Heart left ventricle (tissue), 16 donors: ENCODE measurements around the gene CSNK1D. TPM values are rescaled to one million over a fixed set of nuclear protein-coding genes. Genes with fewer than 3 reads are reported as not detected.

Experiments used
- ATAC-seq, 4 donors: fragments of 200-7000 bp; cut with Tn5 transposase; one replicate each; pipeline ENCODE4 v1.9.1; 2020 to 2022; ENCODE audit warnings: moderate library complexity in 4 of 4, mild to moderate bottlenecking in 3 of 4, moderate number of reproducible peaks in 1 of 4
- DNase-seq, 5 donors: peaks; one replicate each; pipeline ENCODE4 v3.0.0-alpha.2; 2020
- H3K27ac ChIP-seq, 12 donors: fragments of 200-600 bp; sonication (generic) in 4 of 12; one replicate each; pipeline versions ENCODE4 v1.5.0 to v1.8.0; 2016 to 2022; ENCODE audit warnings: mild to moderate bottlenecking in 2 of 12
- H3K27me3 ChIP-seq, 9 donors: fragments of 200-600 bp; sonication (generic) in 2 of 9; one replicate each; pipeline versions ENCODE4 v1.5.1 to v1.8.0; 2016 to 2022; ENCODE audit warnings: mild to moderate bottlenecking in 3 of 9
- H3K36me3 ChIP-seq, 9 donors: fragments of 200-600 bp; sonication (generic) in 2 of 9; one replicate each; pipeline versions ENCODE4 v1.5.0 to v1.8.0; 2018 to 2022; ENCODE audit warnings: mild to moderate bottlenecking in 2 of 9
- H3K4me1 ChIP-seq, 12 donors: fragments of 200-600 bp; sonication (generic) in 4 of 12; one replicate each; pipeline versions ENCODE4 v1.5.0 to v1.8.0; 2016 to 2022; ENCODE audit warnings: mild to moderate bottlenecking in 3 of 12
- H3K4me3 ChIP-seq, 12 donors: fragments of 200-600 bp; sonication (generic) in 4 of 12; one replicate each; pipeline versions ENCODE4 v1.5.0 to v1.8.0; 2017 to 2022; ENCODE audit warnings: mild to moderate bottlenecking in 9 of 12, moderate library complexity in 4 of 12
- H3K9me3 ChIP-seq, 12 donors: fragments of 200-600 bp; sonication (generic) in 4 of 12; one replicate each; pipeline versions ENCODE4 v1.5.0 to v1.8.0; 2016 to 2022; ENCODE audit warnings: mild to moderate bottlenecking in 1 of 12
- POLR2A ChIP-seq, 2 donors: fragments of 450-650 bp; IDR thresholded peaks; one replicate each; pipeline ENCODE4 v1.6.1; 2017; ENCODE audit warnings: antibody characterized with exemption in 2 of 2, mild to moderate bottlenecking in 2 of 2, moderate library complexity in 2 of 2
- WGBS, 4 donors: extraction: QIAGEN DNeasy Blood & Tissue Kit in 2 of 4; methylation state at CpG; one replicate each; pipeline versions ENCODE4 v1.1.5 to v1.1.7; 2013 to 2018; 5-methylcytosine and 5-hydroxymethylcytosine counted together
- intact Hi-C, 10 donors: fragments of 100-400 bp; cut with DNase I; formaldehyde crosslinking; loops; one replicate each; pipeline versions ENCODE4 v1.11.1 to v1.14.2; 2022
- polyA plus RNA-seq, 2 donors: library from polyadenylated mRNA; stranded (reverse); fragments of 200-250 nt; gene quantifications; one replicate each; pipeline ENCODE4 v1.2.3, GENCODE V29; 2013
- total RNA-seq, 9 donors: library from RNA; depleted of rRNA in 2 of 9; stranded (reverse); fragments of >200 nt in 2 of 9; fragmentation: NEBNext Ultra II Directional in 3 of 9; extraction: Animal tissue kit (Norgen Biotek cat#: 25700) in 3 of 9; gene quantifications; one replicate each; pipeline versions ENCODE4 v1.1.0 to v1.2.4, GENCODE V29; 2016 to 2023
- TF ChIP-seq, protein P1 (sequence below), 12 donors: fragments of 200-600 bp; sonication (generic) in 4 of 12; IDR thresholded peaks; one replicate each; pipeline versions ENCODE4 v1.5.0 to v1.8.0; 2018 to 2022; ENCODE audit warnings: antibody characterized with exemption in 12 of 12, mild to moderate bottlenecking in 5 of 12
- donor health status: ischemic (EF 13 %, LVEDD 7.1; RV severe dilation, severe dysfunction).
- donor health status: healthy with polysubstance abuse.
- donor health status: DM: no; HTN: yes; CAD: no.
- donor health status: DM: no; HTN: no; CAD: no.
- donor health status: ischemic (EF 25% LVEDD 6.9; RV normal size, moderate dysfunction).
- donor health status: ischemic (EF 25% LVEDD 5.7; RV mildly dilated, moderate dysfunction).
- donor health status: healthy.
- donor health status: DM: yes; HTN: yes; CAD: no.
- donor health status: ischemic (EF 35%, LVEDD 5.7; RV mildly dilated, moderate dysfunction).
- donor health status: nonischemic (EF 11% LVEDD 7.7; RV severe dilation, severe dysfunction).
- donor health status: DM: yes; HTN: yes; CAD: no.
- donor health status: PGD.
- donor health status: ischemic (EF 29% LVEDD 5.4; RV normal size, mild dysfunction).
- donor health status: nonischemic (EF 23%, LVEDD 6.1; RV moderate dilation, normal function).

Gene CSNK1D
- total and polyA plus RNA-seq, 11 donors: 38.4 to 88.1 (median 66.1) TPM

DNA sequence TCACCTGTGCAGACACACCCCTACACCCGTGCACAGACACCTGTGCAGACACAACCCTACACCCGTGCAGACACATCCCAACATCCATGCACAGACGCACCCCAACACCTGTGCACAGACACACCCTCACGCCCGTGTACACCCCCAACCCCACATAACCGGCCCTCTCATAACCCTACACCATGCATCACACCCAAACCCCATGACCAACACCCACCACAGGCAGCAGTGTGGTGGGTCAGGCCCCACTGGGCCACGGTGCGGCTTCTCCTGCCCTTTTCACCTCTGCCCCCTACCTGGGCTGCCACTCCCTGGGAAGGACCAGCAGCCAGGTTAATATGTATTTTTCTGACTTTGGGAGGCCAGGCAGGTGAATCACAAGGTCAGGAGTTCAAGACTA is 48.8 kb downstream of the CSNK1D start:
- Histone ChIP-seq H3K36me3 (no peaks in the 10 kb centered on the region), H3K4me1 (peaks cover 0 to 36% (median 14%) of the 10 kb centered on the region in 12 donors), H3K4me3 (no peak overlapping the region), H3K9me3 (no peaks in the 10 kb centered on the region), H3K27ac (no peak overlapping the region), H3K27me3 (peaks cover 0 to 6% (median 0%) of the 10 kb centered on the region in 9 donors)
- intact Hi-C loops: no loop called here
- TF ChIP-seq, protein P1, sequence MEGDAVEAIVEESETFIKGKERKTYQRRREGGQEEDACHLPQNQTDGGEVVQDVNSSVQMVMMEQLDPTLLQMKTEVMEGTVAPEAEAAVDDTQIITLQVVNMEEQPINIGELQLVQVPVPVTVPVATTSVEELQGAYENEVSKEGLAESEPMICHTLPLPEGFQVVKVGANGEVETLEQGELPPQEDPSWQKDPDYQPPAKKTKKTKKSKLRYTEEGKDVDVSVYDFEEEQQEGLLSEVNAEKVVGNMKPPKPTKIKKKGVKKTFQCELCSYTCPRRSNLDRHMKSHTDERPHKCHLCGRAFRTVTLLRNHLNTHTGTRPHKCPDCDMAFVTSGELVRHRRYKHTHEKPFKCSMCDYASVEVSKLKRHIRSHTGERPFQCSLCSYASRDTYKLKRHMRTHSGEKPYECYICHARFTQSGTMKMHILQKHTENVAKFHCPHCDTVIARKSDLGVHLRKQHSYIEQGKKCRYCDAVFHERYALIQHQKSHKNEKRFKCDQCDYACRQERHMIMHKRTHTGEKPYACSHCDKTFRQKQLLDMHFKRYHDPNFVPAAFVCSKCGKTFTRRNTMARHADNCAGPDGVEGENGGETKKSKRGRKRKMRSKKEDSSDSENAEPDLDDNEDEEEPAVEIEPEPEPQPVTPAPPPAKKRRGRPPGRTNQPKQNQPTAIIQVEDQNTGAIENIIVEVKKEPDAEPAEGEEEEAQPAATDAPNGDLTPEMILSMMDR (IDR thresholded peaks at IDR 0.05): no peak
- no peak for TF ChIP-seq POLR2A (IDR thresholded peaks at IDR 0.05)
- DNase-seq (no peak), ATAC-seq (no peak)
- 82 to 87% (median 84%) methylated on average over 8 of the region's 8 CpGs for WGBS, 4 donors

DNA sequence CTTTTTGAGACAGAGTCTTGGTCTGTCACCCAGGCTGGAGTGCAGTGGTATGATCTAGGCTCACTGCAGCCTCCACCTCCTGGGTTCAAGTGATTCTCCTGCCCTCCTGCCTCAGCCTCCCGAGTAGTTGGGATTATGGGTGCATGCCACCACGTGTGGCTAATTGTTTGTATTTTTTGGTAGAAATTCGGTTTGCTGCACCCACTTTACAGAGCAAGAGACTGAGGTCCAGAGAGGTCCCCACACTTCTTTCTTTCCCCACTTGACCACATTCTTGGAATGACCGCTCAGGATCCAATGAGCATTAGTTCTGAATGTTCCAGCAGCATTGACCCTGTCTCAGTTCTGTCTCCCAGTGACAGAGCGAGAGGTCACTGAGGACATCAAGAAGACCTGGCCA is 50.0 kb downstream of the CSNK1D start:
- Histone ChIP-seq H3K36me3 (no peaks in the 10 kb centered on the region), H3K4me1 (peaks cover 0 to 25% (median 10%) of the 10 kb centered on the region in 12 donors), H3K9me3 (no peaks in the 10 kb centered on the region), H3K27ac (no peak overlapping the region), H3K4me3 (no peak overlapping the region), H3K27me3 (peaks cover 0 to 5% (median 0%) of the 10 kb centered on the region in 9 donors)
- intact Hi-C loops: no loop called here
- DNase-seq: no peak
- WGBS, 4 donors: 85 to 93% (median 87%) methylated on average over 5 of the region's 5 CpGs
- ATAC-seq: no peak
- no peak for TF ChIP-seq POLR2A (IDR thresholded peaks at IDR 0.05)
- TF ChIP-seq, protein P1 (IDR thresholded peaks at IDR 0.05): no peak

DNA sequence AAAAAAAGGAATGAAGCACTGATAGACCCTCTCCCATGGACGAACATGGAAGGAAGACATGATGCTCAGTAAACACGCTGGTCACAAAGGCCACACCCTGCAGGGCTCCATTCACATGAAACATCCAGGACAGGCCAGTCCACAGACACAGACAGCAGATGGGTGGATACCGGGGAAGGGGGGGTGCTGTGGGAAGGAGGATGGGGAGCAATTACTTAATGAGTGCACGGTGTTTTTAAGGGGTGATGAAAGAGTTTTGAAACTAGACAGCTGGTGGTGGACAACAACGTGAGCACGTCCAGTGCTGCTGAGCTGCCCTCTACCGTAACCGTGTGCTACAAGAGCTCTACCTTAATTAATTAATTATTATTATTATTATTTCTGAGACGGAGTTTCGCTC is 50.7 kb downstream of the CSNK1D start:
- WGBS, 4 donors: 57 to 70% (median 67%) methylated on average over 10 of the region's 10 CpGs
- H3K4me3 ChIP-seq: no peak overlapping the region
- no peaks in the 10 kb centered on the region for H3K9me3 ChIP-seq
- TF ChIP-seq POLR2A (IDR thresholded peaks at IDR 0.05): no peak
- TF ChIP-seq, protein P1 (IDR thresholded peaks at IDR 0.05): no peak
- no peaks in the 10 kb centered on the region for H3K27me3 ChIP-seq
- no peak overlapping the region for H3K27ac ChIP-seq
- DNase-seq (peak in 1 of 5 donors; percentile 34), ATAC-seq (no peak)
- H3K4me1 ChIP-seq: peaks cover 0 to 20% (median 9%) of the 10 kb centered on the region in 12 donors
- H3K36me3 ChIP-seq: no peaks in the 10 kb centered on the region
- intact Hi-C loops: no loop called here

DNA sequence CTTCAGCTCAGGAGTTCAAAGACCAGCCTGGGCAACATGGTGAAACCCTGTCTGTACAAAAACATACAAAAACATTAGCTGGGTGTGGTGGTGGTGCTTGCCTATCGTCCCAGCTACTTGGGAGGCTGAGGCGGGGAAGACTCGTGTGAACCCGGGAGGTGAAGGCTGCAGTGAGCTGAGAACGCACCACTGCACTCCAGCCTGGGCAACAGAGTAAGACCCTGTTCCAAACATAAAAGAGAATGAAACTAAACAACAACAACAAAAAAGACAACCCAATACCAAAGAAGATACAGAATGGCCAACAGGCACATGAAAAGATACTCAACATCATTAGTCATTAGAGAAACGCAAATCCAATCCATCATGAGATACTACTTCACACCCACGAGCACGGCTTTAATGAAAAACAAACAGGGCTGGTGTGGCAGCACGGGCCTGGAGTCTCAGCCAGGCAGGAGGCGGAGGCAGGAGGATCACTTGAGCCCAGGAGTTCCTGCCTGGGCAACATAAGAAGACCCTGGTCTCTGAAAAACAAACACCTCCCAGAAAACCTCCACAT is 52.1 kb downstream of the CSNK1D start:
- no peaks in the 10 kb centered on the region for H3K9me3 ChIP-seq

More for the DNA sequence above, 52.1 kb downstream of the CSNK1D start:
- 79 to 83% (median 80%) methylated on average over 10 of the region's 10 CpGs for WGBS, 4 donors
- ATAC-seq (no peak), DNase-seq (peak in 1 of 5 donors; percentile 28)
- Histone ChIP-seq H3K4me1 (peaks cover 0 to 30% (median 22%) of the 10 kb centered on the region in 12 donors), H3K36me3 (no peaks in the 10 kb centered on the region), H3K27ac (no peak overlapping the region), H3K27me3 (no peaks in the 10 kb centered on the region), H3K4me3 (no peak overlapping the region)
- TF ChIP-seq, protein P1 (IDR thresholded peaks at IDR 0.05): no peak
- no peak for TF ChIP-seq POLR2A (IDR thresholded peaks at IDR 0.05)
- intact Hi-C loops: no loop called here
